Astrocyte (in vitro differentiated cells and primary cell): ENCODE measurements around the gene ZC3H7A.

ENCODE experiments used
- CTCF ChIP-seq: IDR thresholded peaks from 2 replicates; pipeline ENCODE4 v1.5.1; 2011; ENCODE audit warnings: low read depth, mild to moderate bottlenecking, inconsistent platforms, low read length, moderate library complexity; ENCODE audit not compliant: insufficient read depth
- EZH2 ChIP-seq: IDR thresholded peaks from 2 replicates; pipeline ENCODE4 v1.6.1; 2012; ENCODE audit warnings: mild to moderate bottlenecking, low read length, inconsistent platforms; ENCODE audit not compliant: insufficient read depth

GRCh38 chr16:11843206-11843605 is 46.1 kb upstream of the ZC3H7A start:
- no peak for TF ChIP-seq CTCF
- TF ChIP-seq EZH2: no peak
